ENCODE data around the gene PPP1R13B. TPM values are rescaled to one million over a fixed set of nuclear protein-coding genes. Genes with fewer than 3 reads are reported as not detected.

The PPP1R13B gene
- total RNA-seq, 1 experiment from 2014 or later: 17.8 TPM

DNA sequence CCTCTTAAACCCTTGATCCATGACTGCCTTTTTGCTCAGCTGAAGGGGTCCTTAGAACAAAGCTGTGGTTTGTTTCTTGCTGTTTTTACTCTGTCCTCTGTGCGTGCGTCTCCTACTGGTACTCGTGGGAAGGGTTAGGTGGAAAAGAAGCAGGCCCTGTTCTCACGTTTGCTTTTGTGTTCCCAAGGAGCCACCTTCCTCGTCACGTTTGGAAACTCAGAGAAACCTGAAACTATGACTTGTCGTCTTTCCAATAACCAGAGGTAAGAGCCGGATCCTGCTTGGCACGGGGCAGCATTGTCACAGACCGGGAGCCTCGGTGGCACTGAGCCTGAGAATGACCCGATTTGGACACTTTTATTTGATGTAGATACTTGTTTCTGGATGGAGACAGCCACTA lies 118.7 kb downstream of the PPP1R13B start:
- CTCF ChIA-PET: no interaction called here
- H3K9me2 ChIP-seq (ENCODE audit: insufficient read depth): no peaks in the 10 kb centered on the region
- H3K9me3 ChIP-seq (ENCODE audit: control insufficient read depth in 1 of 2, insufficient read depth in 1 of 2, low read depth in 1 of 2, low read length in 2 of 2): no peaks in the 10 kb centered on the region
- no TSS peak for BruUV-seq (replicated peaks)
- no peaks in the 10 kb centered on the region for H3K27me3 ChIP-seq (ENCODE audit: insufficient read depth, low read length)
- H4K20me1 ChIP-seq (ENCODE audit: insufficient read depth): no peaks in the 10 kb centered on the region
- no peak overlapping the region for H3K9ac ChIP-seq (ENCODE audit: low read length)
- ATAC-seq (no peak), DNase-seq (ENCODE audit: low read depth, low spot score) (no peak)
- intact Hi-C loops (cut with micrococcal nuclease): no loop called here
- H3K79me2 ChIP-seq (ENCODE audit: insufficient read depth, low read length): peaks cover 8% of the 10 kb centered on the region; the same call in 1 of the 2 replicates
- no peaks in the 10 kb centered on the region for H3K4me1 ChIP-seq (ENCODE audit: control insufficient read depth in 1 of 2, insufficient read depth in 2 of 2, low read length in 2 of 2)
- H3K4me2 ChIP-seq (ENCODE audit: low read length): no peak overlapping the region
- no peak overlapping the region for H2AFZ ChIP-seq (ENCODE audit: low read depth, low read length, poor library complexity, severe bottlenecking)
- RAD21 ChIA-PET (ENCODE audit: low non-redundant PET in 1 of 2, low total read pairs in 2 of 2, uncharacterized antibody in 2 of 2, unreplicated experiment in 2 of 2): no interaction called here
- TF ChIP-seq FOSL1 (IDR thresholded peaks at IDR 0.05; ENCODE audit: low read depth): no peak
- no peak for TF ChIP-seq ZNF274 (IDR thresholded peaks at IDR 0.05; ENCODE audit: low read depth, low read length)
- no peak for TF ChIP-seq EZH2phosphoT487 (IDR thresholded peaks at IDR 0.05; ENCODE audit: borderline replicate concordance)
- TF ChIP-seq, protein P1, sequence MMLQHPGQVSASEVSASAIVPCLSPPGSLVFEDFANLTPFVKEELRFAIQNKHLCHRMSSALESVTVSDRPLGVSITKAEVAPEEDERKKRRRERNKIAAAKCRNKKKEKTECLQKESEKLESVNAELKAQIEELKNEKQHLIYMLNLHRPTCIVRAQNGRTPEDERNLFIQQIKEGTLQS (IDR thresholded peaks at IDR 0.05): no peak
- no peak for TF ChIP-seq SIN3A (IDR thresholded peaks at IDR 0.05; ENCODE audit: low read depth)
- peaks cover 3 to 12% of the 10 kb centered on the region in 2 experiments; a peak in 3 of 4 replicates for H3K36me3 ChIP-seq (ENCODE audit: control insufficient read depth in 1 of 2, insufficient read depth in 2 of 2, low read length in 2 of 2)
- no peak overlapping the region for H3K4me3 ChIP-seq (replicated peaks in 1 of 2; ENCODE audit: low read depth in 1 of 2, low read length in 2 of 2)
- H3K27ac ChIP-seq (ENCODE audit: low read depth, low read length): no peak overlapping the region
- POLR2A ChIA-PET: no interaction called here

DNA sequence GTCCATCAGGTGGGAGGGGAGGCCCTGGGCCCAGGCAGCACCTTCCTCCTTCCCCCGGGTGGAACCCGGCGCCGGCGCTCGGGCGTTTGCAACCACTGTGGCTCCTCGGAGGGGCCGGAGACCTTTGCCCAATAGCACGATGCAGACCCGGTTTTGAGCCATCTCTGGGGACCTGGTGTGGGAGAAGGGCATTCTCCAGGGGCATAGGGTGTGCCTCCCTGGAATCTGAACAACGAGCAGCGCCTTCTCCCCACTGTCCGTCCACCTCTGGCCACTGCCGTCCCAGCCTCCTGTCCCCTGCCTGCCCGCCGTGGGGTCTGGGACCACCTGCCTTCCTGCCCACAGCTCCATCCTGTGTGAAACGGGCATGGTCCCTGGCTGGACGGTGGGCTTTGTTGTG lies 119.2 kb downstream of the PPP1R13B start:
- no peak overlapping the region for H2AFZ ChIP-seq (ENCODE audit: low read depth, low read length, poor library complexity, severe bottlenecking)
- H3K36me3 ChIP-seq (ENCODE audit: control insufficient read depth in 1 of 2, insufficient read depth in 2 of 2, low read length in 2 of 2): peaks cover 3 to 12% of the 10 kb centered on the region in 2 experiments; a peak in 2 of 4 replicates
- H3K9me3 ChIP-seq (ENCODE audit: control insufficient read depth in 1 of 2, insufficient read depth in 1 of 2, low read depth in 1 of 2, low read length in 2 of 2): no peaks in the 10 kb centered on the region
- H3K9me2 ChIP-seq (ENCODE audit: insufficient read depth): no peaks in the 10 kb centered on the region
- H3K27me3 ChIP-seq (ENCODE audit: insufficient read depth, low read length): no peaks in the 10 kb centered on the region
- ChIA-PET CTCF (no interaction called here), POLR2A (no interaction called here), RAD21 (ENCODE audit: low non-redundant PET in 1 of 2, low total read pairs in 2 of 2, uncharacterized antibody in 2 of 2, unreplicated experiment in 2 of 2) (no interaction called here)
- no peak overlapping the region for H3K4me3 ChIP-seq (replicated peaks in 1 of 2; ENCODE audit: low read depth in 1 of 2, low read length in 2 of 2)
- no peak overlapping the region for H3K27ac ChIP-seq (ENCODE audit: low read depth, low read length)
- H3K4me2 ChIP-seq (ENCODE audit: low read length): no peak overlapping the region
- no peak for ATAC-seq
- no peak for TF ChIP-seq CBX3 (IDR thresholded peaks at IDR 0.05; ENCODE audit: low read depth)
- no peak for TF ChIP-seq SIN3A (IDR thresholded peaks at IDR 0.05; ENCODE audit: low read depth)
- TF ChIP-seq, protein P1 (IDR thresholded peaks at IDR 0.05): no peak
- TF ChIP-seq SRF (IDR thresholded peaks at IDR 0.05; ENCODE audit: low read depth): no peak
- no peak for TF ChIP-seq ELF1 (IDR thresholded peaks at IDR 0.05; ENCODE audit: borderline replicate concordance, low read depth)
- no peak for TF ChIP-seq EGR1 (IDR thresholded peaks at IDR 0.05; ENCODE audit: low read depth)
- no peak for TF ChIP-seq EZH2 (IDR thresholded peaks at IDR 0.05)
- TF ChIP-seq JUND (IDR thresholded peaks at IDR 0.05): no peak
- TF ChIP-seq, protein P2, sequence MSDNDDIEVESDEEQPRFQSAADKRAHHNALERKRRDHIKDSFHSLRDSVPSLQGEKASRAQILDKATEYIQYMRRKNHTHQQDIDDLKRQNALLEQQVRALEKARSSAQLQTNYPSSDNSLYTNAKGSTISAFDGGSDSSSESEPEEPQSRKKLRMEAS (IDR thresholded peaks at IDR 0.05): no peak
- no peak for TF ChIP-seq CEBPB (IDR thresholded peaks at IDR 0.05; ENCODE audit: low read depth)
- no peak for TF ChIP-seq ZFX (IDR thresholded peaks at IDR 0.05)
- no peak for TF ChIP-seq POLR2A (IDR thresholded peaks at IDR 0.05; ENCODE audit: borderline replicate concordance, extremely low read depth, insufficient read depth, insufficient read length)
- TF ChIP-seq POLR2AphosphoS5 (IDR thresholded peaks at IDR 0.05; ENCODE audit: low read depth, low read length): no peak
- TF ChIP-seq RAD21 (IDR thresholded peaks at IDR 0.05; ENCODE audit: low read depth): no peak
- TF ChIP-seq YY1 (IDR thresholded peaks at IDR 0.05; ENCODE audit: extremely low read depth, insufficient replicate concordance, low read depth, low read length): no peak
- TF ChIP-seq EZH2phosphoT487 (IDR thresholded peaks at IDR 0.05; ENCODE audit: borderline replicate concordance): no peak
- H3K4me1 ChIP-seq (ENCODE audit: control insufficient read depth in 1 of 2, insufficient read depth in 2 of 2, low read length in 2 of 2): peaks cover 0 to 2% of the 10 kb centered on the region in 2 experiments; a peak in 2 of 4 replicates
- BruUV-seq (replicated peaks): no TSS peak
- intact Hi-C loops (cut with micrococcal nuclease): no loop called here
- H3K9ac ChIP-seq (ENCODE audit: low read length): no peak overlapping the region
- no peaks in the 10 kb centered on the region for H4K20me1 ChIP-seq (ENCODE audit: insufficient read depth)
- no peak for DNase-seq (ENCODE audit: low read depth, low spot score)
- H3K79me2 ChIP-seq (ENCODE audit: insufficient read depth, low read length): peaks cover 14% of the 10 kb centered on the region; the same call in 1 of the 2 replicates
